Measurements from ENCODE around the gene SSH2. TPM values are rescaled to one million over a fixed set of nuclear protein-coding genes. Genes with fewer than 3 reads are reported as not detected.
A peak's percentile ranks its signal among the peaks of the same experiment; 100 is the strongest.

Gene SSH2
- total RNA-seq, 1 experiment from 2014 or later, result 8.5 TPM

DNA sequence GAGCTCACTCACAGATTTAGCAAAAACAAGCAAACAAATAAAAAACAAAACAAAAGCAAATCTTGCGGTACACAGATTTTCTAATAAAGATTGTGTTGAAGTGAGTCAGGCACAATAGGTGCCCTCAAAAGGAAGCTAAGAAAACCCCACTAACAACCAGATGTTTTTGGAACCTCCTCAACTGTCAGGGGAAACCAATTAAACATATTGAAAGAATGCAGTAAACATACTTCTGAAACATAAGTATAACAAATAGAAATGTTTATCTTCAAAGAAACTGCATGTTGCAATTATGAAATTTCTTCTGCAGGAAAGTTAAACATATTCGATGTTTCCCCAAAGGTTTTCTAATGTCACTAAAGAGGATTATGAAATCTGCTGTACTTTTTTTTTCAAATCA is 196.9 kb downstream of the SSH2 start:
- H3K4me3 ChIP-seq (ENCODE audit: low read length), result no peak overlapping the region
- H3K4me1 ChIP-seq (ENCODE audit: insufficient read depth, low read length), result peaks cover 9% of the 10 kb centered on the region; the same call in 1 of the 2 replicates
- no peaks in the 10 kb centered on the region for H4K20me1 ChIP-seq (ENCODE audit: low read length)
- no peaks in the 10 kb centered on the region for H3K27me3 ChIP-seq (ENCODE audit: low read length)
- intact Hi-C loops (cut with micrococcal nuclease), result no loop called here
- BruUV-seq (replicated peaks), result no TSS peak
- no peaks in the 10 kb centered on the region; the same call in 1 of the 2 replicates for H3K36me3 ChIP-seq (ENCODE audit: low read depth, low read length)
- H2AFZ ChIP-seq (ENCODE audit: low read length), result no peak overlapping the region
- no peaks in the 10 kb centered on the region for H3K9me3 ChIP-seq (ENCODE audit: low read length)
- peak; percentile 24 for ATAC-seq
- POLR2A ChIA-PET (ENCODE audit: unreplicated experiment), result no interaction called here
- peak overlapping the region; percentile 73 for H3K27ac ChIP-seq (ENCODE audit: low read length)
- DNase-seq, result peak; percentile 40
- no peaks in the 10 kb centered on the region for H3K79me2 ChIP-seq (ENCODE audit: low read length)
- H3K4me2 ChIP-seq (ENCODE audit: low read length), result peak overlapping the region; percentile 33
- CTCF ChIA-PET, result interaction anchor here (0.8 kb wide), 1 partner anchor 94 kb away, joined by 3 read pairs; no protein-coding TSS in a partner anchor
- no peak overlapping the region for H3K9ac ChIP-seq (ENCODE audit: low read length)
- no peaks in the 10 kb centered on the region for H3F3A ChIP-seq (ENCODE audit: low read length, unreplicated experiment)
- TF ChIP-seq, protein P1, sequence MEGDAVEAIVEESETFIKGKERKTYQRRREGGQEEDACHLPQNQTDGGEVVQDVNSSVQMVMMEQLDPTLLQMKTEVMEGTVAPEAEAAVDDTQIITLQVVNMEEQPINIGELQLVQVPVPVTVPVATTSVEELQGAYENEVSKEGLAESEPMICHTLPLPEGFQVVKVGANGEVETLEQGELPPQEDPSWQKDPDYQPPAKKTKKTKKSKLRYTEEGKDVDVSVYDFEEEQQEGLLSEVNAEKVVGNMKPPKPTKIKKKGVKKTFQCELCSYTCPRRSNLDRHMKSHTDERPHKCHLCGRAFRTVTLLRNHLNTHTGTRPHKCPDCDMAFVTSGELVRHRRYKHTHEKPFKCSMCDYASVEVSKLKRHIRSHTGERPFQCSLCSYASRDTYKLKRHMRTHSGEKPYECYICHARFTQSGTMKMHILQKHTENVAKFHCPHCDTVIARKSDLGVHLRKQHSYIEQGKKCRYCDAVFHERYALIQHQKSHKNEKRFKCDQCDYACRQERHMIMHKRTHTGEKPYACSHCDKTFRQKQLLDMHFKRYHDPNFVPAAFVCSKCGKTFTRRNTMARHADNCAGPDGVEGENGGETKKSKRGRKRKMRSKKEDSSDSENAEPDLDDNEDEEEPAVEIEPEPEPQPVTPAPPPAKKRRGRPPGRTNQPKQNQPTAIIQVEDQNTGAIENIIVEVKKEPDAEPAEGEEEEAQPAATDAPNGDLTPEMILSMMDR (conservative IDR thresholded peaks at IDR 0.05; ENCODE audit: low read depth, low read length), result no peak
- no peaks in the 10 kb centered on the region for H3K9me2 ChIP-seq (replicated peaks; ENCODE audit: low read length)

DNA sequence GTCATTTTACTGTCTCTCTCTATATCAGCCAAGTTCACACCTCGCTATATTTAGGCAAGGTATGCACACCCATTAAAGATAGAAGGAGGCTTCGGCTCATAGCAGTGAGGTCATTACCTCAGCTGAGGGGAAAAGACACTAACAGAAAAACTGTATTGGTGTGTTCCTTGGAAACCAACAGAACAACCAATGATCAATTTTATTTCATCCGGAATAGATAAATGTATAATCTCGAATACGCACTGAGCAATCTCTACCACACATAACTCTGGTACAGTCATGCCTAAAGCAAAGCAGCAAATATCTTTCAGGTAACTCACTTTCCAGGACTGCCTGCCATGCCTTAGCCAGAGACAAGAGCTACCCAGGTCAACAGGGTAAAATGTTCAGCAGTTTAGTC is 197.4 kb downstream of the SSH2 start:
- ChIA-PET CTCF (interaction anchor here (0.8 kb wide), 1 partner anchor 93 kb away, joined by 3 read pairs; no protein-coding TSS in a partner anchor), POLR2A (ENCODE audit: unreplicated experiment) (no interaction called here)
- H2AFZ ChIP-seq (ENCODE audit: low read length), result no peak overlapping the region
- intact Hi-C loops (cut with micrococcal nuclease), result no loop called here
- peak overlapping the region; percentile 13; the same call in 1 of the 2 replicates for H3K9ac ChIP-seq (ENCODE audit: low read length)
- TF ChIP-seq, protein P1 (conservative IDR thresholded peaks at IDR 0.05; ENCODE audit: low read depth, low read length), result no peak
- TF ChIP-seq EZH2phosphoT487 (IDR thresholded peaks at IDR 0.05; ENCODE audit: borderline replicate concordance, low read length), result no peak
- H3K9me2 ChIP-seq (replicated peaks; ENCODE audit: low read length), result no peaks in the 10 kb centered on the region
- no peaks in the 10 kb centered on the region for H4K20me1 ChIP-seq (ENCODE audit: low read length)
- H3K4me3 ChIP-seq (ENCODE audit: low read length), result no peak overlapping the region
- ATAC-seq (peak; percentile 78), DNase-seq (peak; percentile 58)
- no TSS peak for BruUV-seq (replicated peaks)
- no peaks in the 10 kb centered on the region for H3K27me3 ChIP-seq (ENCODE audit: low read length)
- no peaks in the 10 kb centered on the region for H3K9me3 ChIP-seq (ENCODE audit: low read length)
- H3K4me1 ChIP-seq (ENCODE audit: insufficient read depth, low read length), result peaks cover 10% of the 10 kb centered on the region; the same call in 1 of the 2 replicates
- H3K79me2 ChIP-seq (ENCODE audit: low read length), result no peaks in the 10 kb centered on the region
- H3F3A ChIP-seq (ENCODE audit: low read length, unreplicated experiment), result no peaks in the 10 kb centered on the region
- H3K4me2 ChIP-seq (ENCODE audit: low read length), result peak overlapping the region; percentile 33
- no peaks in the 10 kb centered on the region; the same call in 1 of the 2 replicates for H3K36me3 ChIP-seq (ENCODE audit: low read depth, low read length)
- peak overlapping the region; percentile 73 for H3K27ac ChIP-seq (ENCODE audit: low read length)

DNA sequence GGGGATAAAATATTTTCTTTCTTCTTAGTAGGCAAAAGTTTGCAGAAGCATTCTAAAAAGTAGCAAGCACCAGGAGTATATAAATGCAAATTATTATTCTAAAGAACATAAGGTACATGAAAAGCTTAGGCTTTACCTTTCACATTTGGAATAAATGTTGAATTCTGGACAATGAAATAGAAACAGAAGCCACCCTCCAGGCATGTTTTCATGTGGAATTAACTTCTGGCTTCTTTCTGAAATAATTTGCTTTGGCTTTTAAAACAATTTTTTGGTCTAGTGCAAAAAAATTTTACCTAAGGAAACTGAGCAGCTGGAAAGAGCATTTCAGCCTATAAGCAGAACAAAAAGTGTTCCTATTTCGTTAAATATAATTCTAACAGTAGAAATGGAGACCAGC is 197.8 kb downstream of the SSH2 start:
- peak overlapping the region; percentile 73 for H3K27ac ChIP-seq (ENCODE audit: low read length)
- no peaks in the 10 kb centered on the region for H3K27me3 ChIP-seq (ENCODE audit: low read length)
- H3K9ac ChIP-seq (ENCODE audit: low read length), result peak overlapping the region; percentile 13; the same call in 1 of the 2 replicates
- H3K4me1 ChIP-seq (ENCODE audit: insufficient read depth, low read length), result peaks cover 14% of the 10 kb centered on the region; the same call in 1 of the 2 replicates
- DNase-seq (no peak), ATAC-seq (no peak)
- H3K79me2 ChIP-seq (ENCODE audit: low read length), result no peaks in the 10 kb centered on the region
- H3K9me3 ChIP-seq (ENCODE audit: low read length), result no peaks in the 10 kb centered on the region
- H3K36me3 ChIP-seq (ENCODE audit: low read depth, low read length), result no peaks in the 10 kb centered on the region; the same call in 1 of the 2 replicates
- H3K9me2 ChIP-seq (replicated peaks; ENCODE audit: low read length), result no peaks in the 10 kb centered on the region
- intact Hi-C loops (cut with micrococcal nuclease), result no loop called here
- no peaks in the 10 kb centered on the region for H3F3A ChIP-seq (ENCODE audit: low read length, unreplicated experiment)
- no TSS peak for BruUV-seq (replicated peaks)
- H3K4me2 ChIP-seq (ENCODE audit: low read length), result 0 out of 2 replicates have a peak overlapping the region, but pooled peaks have one; percentile 13
- H2AFZ ChIP-seq (ENCODE audit: low read length), result no peak overlapping the region
- H4K20me1 ChIP-seq (ENCODE audit: low read length), result no peaks in the 10 kb centered on the region
- TF ChIP-seq EZH2 (IDR thresholded peaks at IDR 0.05; ENCODE audit: low read length, unreplicated experiment), result no peak
- TF ChIP-seq, protein P1 (conservative IDR thresholded peaks at IDR 0.05; ENCODE audit: low read depth, low read length), result no peak
- TF ChIP-seq EZH2phosphoT487 (IDR thresholded peaks at IDR 0.05; ENCODE audit: borderline replicate concordance, low read length), result no peak
- ChIA-PET CTCF (no interaction called here), POLR2A (ENCODE audit: unreplicated experiment) (interaction anchor here (0.6 kb wide), 1 partner anchor 86 kb away, joined by 3 read pairs; no protein-coding TSS in a partner anchor)
- H3K4me3 ChIP-seq (ENCODE audit: low read length), result no peak overlapping the region

All from PC-3 (cell line).